Measurements from ENCODE around the gene GRAMD4.

The GRAMD4 gene

DNA sequence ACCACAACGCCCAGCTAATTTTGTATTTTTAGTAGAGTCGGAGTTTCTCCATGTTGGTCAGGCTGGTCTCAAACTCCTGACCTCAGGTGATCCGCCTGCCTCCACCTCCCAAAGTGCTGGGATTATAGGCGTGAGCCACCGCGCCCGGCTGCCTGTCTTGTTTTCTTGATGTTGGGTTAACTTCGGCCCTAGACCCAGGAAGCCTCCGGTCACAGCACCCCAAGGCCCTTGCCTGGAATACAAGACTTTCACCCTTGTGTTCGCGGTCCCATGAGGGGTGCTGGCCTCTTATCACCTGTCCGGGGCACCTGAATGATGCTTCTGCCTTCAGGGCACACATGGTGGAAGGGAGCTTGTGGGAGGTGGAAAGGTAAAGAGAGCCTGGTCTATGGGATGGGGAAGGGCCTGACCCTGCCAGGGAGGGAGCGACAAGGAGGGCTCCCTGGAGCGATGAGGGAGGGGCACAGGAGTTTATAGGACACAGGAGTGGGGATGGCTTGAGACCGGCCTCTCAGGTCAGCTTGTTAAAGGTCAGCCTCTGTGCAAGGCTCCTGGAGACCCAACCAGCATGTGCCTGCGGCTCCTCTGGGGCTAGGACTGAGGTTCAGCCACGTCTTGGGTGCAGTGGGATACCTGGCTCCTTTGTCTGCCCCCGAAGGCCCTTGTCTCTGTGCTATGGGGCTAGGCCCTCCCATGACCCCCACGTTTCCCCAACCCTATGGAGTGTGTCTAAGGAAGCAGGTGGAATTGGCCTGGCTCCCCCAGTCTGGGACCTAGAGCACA is 34.7 kb upstream of the GRAMD4 start:
- no peaks in the 10 kb centered on the region for H3K9me3 ChIP-seq (ENCODE audit: control insufficient read depth, insufficient read depth, low read depth, low read length)
- no peak overlapping the region for H3K9ac ChIP-seq (ENCODE audit: low read length)
- H3K4me1 ChIP-seq (ENCODE audit: control insufficient read depth, insufficient read depth, low read length), result peaks cover 61% of the 10 kb centered on the region
- no peaks in the 10 kb centered on the region for H3K36me3 ChIP-seq (ENCODE audit: control insufficient read depth, insufficient read depth, low read length)
- H3K27ac ChIP-seq (ENCODE audit: low read depth, low read length), result no peak overlapping the region
- no peaks in the 10 kb centered on the region; the same call in 1 of the 2 replicates for H3K27me3 ChIP-seq (ENCODE audit: control insufficient read depth, insufficient read depth, low read length)
- H3K4me3 ChIP-seq (ENCODE audit: low read depth, low read length), result no peak overlapping the region

- Histone ChIP-seq H3K27me3 (ENCODE audit: control insufficient read depth, insufficient read depth, low read length) (no peaks in the 10 kb centered on the region; the same call in 1 of the 2 replicates), H3K27ac (ENCODE audit: low read depth, low read length) (no peak overlapping the region), H3K9ac (ENCODE audit: low read length) (no peak overlapping the region), H3K36me3 (ENCODE audit: control insufficient read depth, insufficient read depth, low read length) (no peaks in the 10 kb centered on the region), H3K4me1 (ENCODE audit: control insufficient read depth, insufficient read depth, low read length) (peaks cover 59% of the 10 kb centered on the region), H3K9me3 (ENCODE audit: control insufficient read depth, insufficient read depth, low read depth, low read length) (no peaks in the 10 kb centered on the region), H3K4me3 (ENCODE audit: low read depth, low read length) (no peak overlapping the region)
These were observed 34.1 kb upstream of the GRAMD4 start for GRCh38 chr22:46586123-46586519.

DNA sequence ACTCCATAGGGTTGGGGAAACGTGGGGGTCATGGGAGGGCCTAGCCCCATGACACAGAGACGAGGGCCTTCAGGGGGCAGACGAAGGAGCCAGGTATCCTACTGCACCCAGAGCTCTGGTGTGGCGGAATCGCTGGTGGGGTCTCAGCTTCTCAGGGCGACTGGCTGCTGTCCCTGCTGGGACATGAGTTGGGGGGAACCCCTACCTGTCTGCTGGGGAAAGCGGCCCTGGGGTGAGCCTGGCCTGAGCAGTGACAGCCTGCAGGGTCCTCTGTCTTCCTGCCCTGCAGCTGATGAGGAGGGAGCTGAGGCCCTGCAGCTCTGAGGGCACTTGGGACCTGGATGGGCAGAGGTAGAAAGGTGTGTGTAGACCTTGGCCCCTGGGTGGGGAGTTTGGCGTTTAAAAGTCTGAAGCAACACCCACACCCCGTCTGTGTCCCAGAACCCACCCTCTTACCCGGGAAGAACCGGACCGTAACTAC is 33.6 kb upstream of the GRAMD4 start:
- H3K27me3 ChIP-seq (ENCODE audit: control insufficient read depth, insufficient read depth, low read length), result no peaks in the 10 kb centered on the region; the same call in 1 of the 2 replicates
- H3K9ac ChIP-seq (ENCODE audit: low read length), result no peak overlapping the region
- H3K4me1 ChIP-seq (ENCODE audit: control insufficient read depth, insufficient read depth, low read length), result peaks cover 54% of the 10 kb centered on the region
- H3K27ac ChIP-seq (ENCODE audit: low read depth, low read length), result no peak overlapping the region
- H3K9me3 ChIP-seq (ENCODE audit: control insufficient read depth, insufficient read depth, low read depth, low read length), result no peaks in the 10 kb centered on the region
- no peaks in the 10 kb centered on the region for H3K36me3 ChIP-seq (ENCODE audit: control insufficient read depth, insufficient read depth, low read length)
- no peak overlapping the region for H3K4me3 ChIP-seq (ENCODE audit: low read depth, low read length)

DNA sequence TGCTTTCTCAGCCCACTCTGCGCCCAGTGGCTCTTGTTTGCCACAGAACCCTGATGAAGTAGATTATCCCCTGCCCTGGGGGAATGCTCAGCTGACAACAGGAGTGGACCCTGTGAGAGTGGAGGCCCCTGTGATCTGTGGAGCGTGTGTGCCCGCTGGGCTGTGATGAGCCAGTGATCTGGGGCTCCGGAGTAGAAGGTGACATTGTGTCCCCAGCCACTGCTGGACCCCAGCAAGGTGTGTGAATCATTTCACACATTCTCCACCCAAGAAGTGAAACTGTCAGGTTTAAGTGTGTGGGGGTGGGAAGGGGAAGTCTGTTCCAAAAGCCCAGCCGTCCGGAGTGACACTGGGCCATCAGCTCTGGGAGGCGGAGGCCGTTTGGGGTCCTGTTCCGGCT is 33.1 kb upstream of the GRAMD4 start:
- peaks cover 53% of the 10 kb centered on the region for H3K4me1 ChIP-seq (ENCODE audit: control insufficient read depth, insufficient read depth, low read length)
- H3K27ac ChIP-seq (ENCODE audit: low read depth, low read length), result no peak overlapping the region

DNA sequence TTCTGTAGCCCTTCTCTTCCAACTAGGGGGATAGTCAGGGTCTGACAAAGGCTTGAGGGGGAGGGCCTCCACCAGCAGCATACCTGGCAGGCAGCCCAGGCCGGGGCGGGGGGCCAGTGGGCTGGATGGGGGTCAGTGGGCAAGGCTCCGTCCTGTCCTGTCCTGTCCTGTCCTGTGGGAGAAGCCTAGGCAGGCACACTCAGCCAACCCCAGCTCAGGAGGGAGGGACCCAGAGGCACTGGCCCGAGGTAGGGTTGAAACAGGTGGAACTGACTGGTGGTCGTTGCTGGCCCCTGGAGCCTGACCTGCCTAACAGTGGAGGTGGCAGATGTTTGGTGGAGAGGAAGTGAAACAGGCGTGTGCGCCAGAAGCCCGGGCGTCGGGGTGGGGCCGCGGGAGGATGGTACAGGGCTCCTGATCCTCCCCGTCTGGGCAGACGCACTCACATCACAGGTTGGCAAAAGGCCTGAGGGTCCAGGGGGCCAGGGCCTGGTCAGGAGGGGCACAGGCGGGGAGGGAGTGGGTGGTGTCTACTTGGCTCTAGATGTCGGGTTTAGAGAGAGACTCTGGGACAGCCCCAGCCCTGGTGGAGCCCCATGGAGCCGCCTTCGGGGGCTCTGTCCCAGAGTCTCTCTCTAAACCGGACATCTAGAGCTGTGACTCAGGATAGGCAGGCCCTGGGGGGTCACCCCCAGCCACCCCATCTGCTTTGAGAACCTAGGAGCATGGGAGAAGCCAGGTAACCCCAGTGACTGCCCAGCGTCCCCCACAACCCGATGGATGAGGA is 32.5 kb upstream of the GRAMD4 start:
- Histone ChIP-seq H3K4me1 (ENCODE audit: control insufficient read depth, insufficient read depth, low read length) (peaks cover 54% of the 10 kb centered on the region), H3K4me3 (ENCODE audit: low read depth, low read length) (no peak overlapping the region), H3K27ac (ENCODE audit: low read depth, low read length) (no peak overlapping the region), H3K27me3 (ENCODE audit: control insufficient read depth, insufficient read depth, low read length) (no peaks in the 10 kb centered on the region; the same call in 1 of the 2 replicates), H3K9ac (ENCODE audit: low read length) (no peak overlapping the region), H3K36me3 (ENCODE audit: control insufficient read depth, insufficient read depth, low read length) (no peaks in the 10 kb centered on the region), H3K9me3 (ENCODE audit: control insufficient read depth, insufficient read depth, low read depth, low read length) (no peaks in the 10 kb centered on the region)

More for the DNA sequence above, 33.1 kb upstream of the GRAMD4 start:
- H3K9me3 ChIP-seq (ENCODE audit: control insufficient read depth, insufficient read depth, low read depth, low read length), result no peaks in the 10 kb centered on the region
- peak overlapping the region; percentile 7 for H3K9ac ChIP-seq (ENCODE audit: low read length)
- no peaks in the 10 kb centered on the region for H3K36me3 ChIP-seq (ENCODE audit: control insufficient read depth, insufficient read depth, low read length)
- H3K27me3 ChIP-seq (ENCODE audit: control insufficient read depth, insufficient read depth, low read length), result no peaks in the 10 kb centered on the region; the same call in 1 of the 2 replicates
- no peak overlapping the region for H3K4me3 ChIP-seq (ENCODE audit: low read depth, low read length)

DNA sequence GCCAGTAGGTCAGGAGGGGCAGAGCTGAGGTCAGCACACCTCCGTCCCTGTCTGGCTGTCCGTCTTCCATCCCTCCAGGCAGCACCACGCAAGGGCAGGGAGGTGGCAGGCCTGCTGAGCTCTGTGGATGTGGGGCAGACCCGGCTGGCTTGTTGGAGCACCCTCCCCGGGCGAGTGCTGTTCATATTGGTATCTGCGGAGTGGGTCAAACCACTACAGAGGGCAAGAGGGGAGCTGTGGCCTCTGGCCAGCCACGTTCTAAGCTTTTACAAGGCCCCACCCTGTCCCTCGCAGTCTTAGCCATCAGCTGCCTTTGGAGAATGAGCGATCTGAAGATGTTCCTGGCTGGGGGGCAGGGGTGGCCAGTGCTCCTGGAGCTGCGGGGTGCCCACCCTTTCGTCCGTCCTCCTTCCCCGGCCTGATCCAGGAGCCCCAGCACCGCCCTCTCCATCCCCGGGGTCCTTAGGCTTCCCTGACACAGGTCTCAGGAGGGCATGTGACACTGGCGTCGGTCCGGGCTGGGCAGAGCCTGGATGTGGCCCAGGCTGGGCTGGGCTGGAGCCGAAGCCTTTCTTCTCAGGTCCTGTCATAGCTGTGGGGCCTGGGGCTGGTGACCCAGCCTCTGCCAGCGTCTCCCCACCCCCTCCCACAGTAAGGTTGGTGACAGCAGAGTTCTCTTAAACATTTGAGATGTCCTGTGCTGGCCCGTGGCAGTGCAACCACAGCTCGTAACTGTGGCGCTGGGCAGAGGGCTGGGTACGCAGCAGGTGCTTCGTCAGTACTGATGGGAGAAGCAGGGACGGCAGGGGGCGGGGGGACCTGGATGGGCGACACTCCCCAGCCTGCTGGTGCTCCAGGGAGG is 31.7 kb upstream of the GRAMD4 start:
- Histone ChIP-seq H3K27me3 (ENCODE audit: control insufficient read depth, insufficient read depth, low read length) (no peaks in the 10 kb centered on the region; the same call in 1 of the 2 replicates), H3K4me1 (ENCODE audit: control insufficient read depth, insufficient read depth, low read length) (peaks cover 54% of the 10 kb centered on the region), H3K27ac (ENCODE audit: low read depth, low read length) (no peak overlapping the region), H3K9ac (ENCODE audit: low read length) (no peak overlapping the region), H3K4me3 (ENCODE audit: low read depth, low read length) (no peak overlapping the region), H3K36me3 (ENCODE audit: control insufficient read depth, insufficient read depth, low read length) (no peaks in the 10 kb centered on the region), H3K9me3 (ENCODE audit: control insufficient read depth, insufficient read depth, low read depth, low read length) (no peaks in the 10 kb centered on the region)

- Histone ChIP-seq H3K27me3 (ENCODE audit: control insufficient read depth, insufficient read depth, low read length) (no peaks in the 10 kb centered on the region; the same call in 1 of the 2 replicates), H3K4me1 (ENCODE audit: control insufficient read depth, insufficient read depth, low read length) (peaks cover 47% of the 10 kb centered on the region), H3K9ac (ENCODE audit: low read length) (no peak overlapping the region), H3K9me3 (ENCODE audit: control insufficient read depth, insufficient read depth, low read depth, low read length) (no peaks in the 10 kb centered on the region), H3K36me3 (ENCODE audit: control insufficient read depth, insufficient read depth, low read length) (no peaks in the 10 kb centered on the region), H3K4me3 (ENCODE audit: low read depth, low read length) (no peak overlapping the region), H3K27ac (ENCODE audit: low read depth, low read length) (no peak overlapping the region)
These were observed 30.9 kb upstream of the GRAMD4 start for GRCh38 chr22:46589141-46589748.

- Histone ChIP-seq H3K9ac (ENCODE audit: low read length) (no peak overlapping the region), H3K4me1 (ENCODE audit: control insufficient read depth, insufficient read depth, low read length) (peaks cover 40% of the 10 kb centered on the region), H3K36me3 (ENCODE audit: control insufficient read depth, insufficient read depth, low read length) (no peaks in the 10 kb centered on the region), H3K27me3 (ENCODE audit: control insufficient read depth, insufficient read depth, low read length) (no peaks in the 10 kb centered on the region; the same call in 1 of the 2 replicates), H3K27ac (ENCODE audit: low read depth, low read length) (no peak overlapping the region), H3K4me3 (ENCODE audit: low read depth, low read length) (no peak overlapping the region), H3K9me3 (ENCODE audit: control insufficient read depth, insufficient read depth, low read depth, low read length) (no peaks in the 10 kb centered on the region)
These were observed 30.3 kb upstream of the GRAMD4 start for GRCh38 chr22:46589871-46590271.

DNA sequence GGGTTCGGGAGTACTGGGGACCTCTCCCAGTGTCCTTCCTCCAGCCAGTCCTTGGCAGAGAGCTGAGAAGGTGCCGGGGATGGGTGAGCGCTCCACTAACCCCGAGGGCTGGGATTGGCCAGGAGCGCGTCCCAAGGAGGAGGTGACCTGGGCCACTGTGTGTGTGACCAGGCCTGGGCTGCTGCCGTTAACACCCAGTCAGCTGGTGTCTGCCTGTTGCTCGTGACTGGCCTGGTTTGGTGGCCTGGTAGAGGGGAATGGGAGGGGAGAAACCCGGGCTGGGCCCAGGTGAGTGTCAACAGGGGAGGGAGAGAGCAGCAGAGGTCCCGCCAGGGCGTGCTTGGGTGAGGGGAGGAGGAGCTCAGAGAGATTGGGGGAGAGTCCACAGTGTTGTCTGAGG is 29.9 kb upstream of the GRAMD4 start:
- Histone ChIP-seq H3K27ac (ENCODE audit: low read depth, low read length) (no peak overlapping the region), H3K9ac (ENCODE audit: low read length) (no peak overlapping the region), H3K4me3 (ENCODE audit: low read depth, low read length) (no peak overlapping the region), H3K27me3 (ENCODE audit: control insufficient read depth, insufficient read depth, low read length) (no peaks in the 10 kb centered on the region; the same call in 1 of the 2 replicates), H3K36me3 (ENCODE audit: control insufficient read depth, insufficient read depth, low read length) (no peaks in the 10 kb centered on the region), H3K4me1 (ENCODE audit: control insufficient read depth, insufficient read depth, low read length) (peaks cover 37% of the 10 kb centered on the region), H3K9me3 (ENCODE audit: control insufficient read depth, insufficient read depth, low read depth, low read length) (no peaks in the 10 kb centered on the region)

DNA sequence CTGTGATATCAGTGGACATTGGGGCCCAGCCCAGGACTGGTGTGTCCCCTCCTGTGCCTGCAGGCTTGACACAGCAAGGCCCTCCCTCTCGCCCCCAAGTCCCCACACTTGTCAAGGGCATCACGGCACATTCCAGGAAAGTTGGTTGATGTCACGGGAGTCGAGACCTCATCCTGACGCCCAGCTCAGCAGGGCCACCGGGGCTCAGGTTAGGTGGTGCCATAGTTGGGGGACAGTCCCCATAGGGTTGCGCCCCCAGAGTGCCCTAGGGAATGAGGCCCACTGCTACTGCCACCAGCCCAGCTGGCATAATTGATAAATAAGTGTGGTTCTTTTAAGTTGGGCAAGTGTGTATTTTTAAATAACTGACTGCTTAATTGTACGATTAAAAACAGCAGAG is 28.3 kb upstream of the GRAMD4 start:
- no peaks in the 10 kb centered on the region for H3K36me3 ChIP-seq (ENCODE audit: control insufficient read depth, insufficient read depth, low read length)
- H3K4me3 ChIP-seq (ENCODE audit: low read depth, low read length), result no peak overlapping the region
- H3K9ac ChIP-seq (ENCODE audit: low read length), result no peak overlapping the region
- H3K4me1 ChIP-seq (ENCODE audit: control insufficient read depth, insufficient read depth, low read length), result peaks cover 30% of the 10 kb centered on the region; the same call in 1 of the 2 replicates
- no peak overlapping the region for H3K27ac ChIP-seq (ENCODE audit: low read depth, low read length)
- H3K9me3 ChIP-seq (ENCODE audit: control insufficient read depth, insufficient read depth, low read depth, low read length), result no peaks in the 10 kb centered on the region
- H3K27me3 ChIP-seq (ENCODE audit: control insufficient read depth, insufficient read depth, low read length), result no peaks in the 10 kb centered on the region
